ENCODE measurements around the gene ZBTB48.

Gene ZBTB48

DNA sequence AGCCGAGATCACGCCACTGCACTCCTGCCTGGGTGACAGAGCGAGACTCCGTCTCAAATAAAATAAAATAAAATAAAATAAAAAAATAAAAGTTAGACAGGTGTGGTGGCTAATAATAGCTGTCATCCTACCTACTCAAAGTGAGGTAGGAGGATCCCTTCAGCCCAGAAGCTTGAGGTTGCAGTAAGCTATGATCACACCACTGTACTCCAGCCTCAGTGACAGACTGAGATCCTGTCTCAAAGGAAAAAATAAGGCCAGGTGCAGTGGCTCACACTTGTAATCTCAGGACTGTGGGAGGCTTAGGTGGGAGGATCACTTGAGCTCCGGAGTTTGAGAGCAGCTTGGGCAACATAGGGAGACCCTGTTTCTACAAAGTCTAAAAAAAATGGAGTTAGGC is 43.5 kb upstream of the ZBTB48 start:
- no peak overlapping the region for H3K4me3 ChIP-seq (ENCODE audit: low read depth, low read length)
- DNase-seq (ENCODE audit: low read depth): no peak
- TF ChIP-seq POLR2A (IDR thresholded peaks at IDR 0.05; ENCODE audit: extremely low read depth, insufficient read length) (no peak), MYC (IDR thresholded peaks at IDR 0.05; ENCODE audit: low read depth, low read length) (no peak)
- TF ChIP-seq, protein P1, sequence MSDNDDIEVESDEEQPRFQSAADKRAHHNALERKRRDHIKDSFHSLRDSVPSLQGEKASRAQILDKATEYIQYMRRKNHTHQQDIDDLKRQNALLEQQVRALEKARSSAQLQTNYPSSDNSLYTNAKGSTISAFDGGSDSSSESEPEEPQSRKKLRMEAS (IDR thresholded peaks at IDR 0.05; ENCODE audit: low read depth, low read length): no peak
- TF ChIP-seq, protein P2, sequence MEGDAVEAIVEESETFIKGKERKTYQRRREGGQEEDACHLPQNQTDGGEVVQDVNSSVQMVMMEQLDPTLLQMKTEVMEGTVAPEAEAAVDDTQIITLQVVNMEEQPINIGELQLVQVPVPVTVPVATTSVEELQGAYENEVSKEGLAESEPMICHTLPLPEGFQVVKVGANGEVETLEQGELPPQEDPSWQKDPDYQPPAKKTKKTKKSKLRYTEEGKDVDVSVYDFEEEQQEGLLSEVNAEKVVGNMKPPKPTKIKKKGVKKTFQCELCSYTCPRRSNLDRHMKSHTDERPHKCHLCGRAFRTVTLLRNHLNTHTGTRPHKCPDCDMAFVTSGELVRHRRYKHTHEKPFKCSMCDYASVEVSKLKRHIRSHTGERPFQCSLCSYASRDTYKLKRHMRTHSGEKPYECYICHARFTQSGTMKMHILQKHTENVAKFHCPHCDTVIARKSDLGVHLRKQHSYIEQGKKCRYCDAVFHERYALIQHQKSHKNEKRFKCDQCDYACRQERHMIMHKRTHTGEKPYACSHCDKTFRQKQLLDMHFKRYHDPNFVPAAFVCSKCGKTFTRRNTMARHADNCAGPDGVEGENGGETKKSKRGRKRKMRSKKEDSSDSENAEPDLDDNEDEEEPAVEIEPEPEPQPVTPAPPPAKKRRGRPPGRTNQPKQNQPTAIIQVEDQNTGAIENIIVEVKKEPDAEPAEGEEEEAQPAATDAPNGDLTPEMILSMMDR (IDR thresholded peaks at IDR 0.05; ENCODE audit: low read depth, low read length): no peak

DNA sequence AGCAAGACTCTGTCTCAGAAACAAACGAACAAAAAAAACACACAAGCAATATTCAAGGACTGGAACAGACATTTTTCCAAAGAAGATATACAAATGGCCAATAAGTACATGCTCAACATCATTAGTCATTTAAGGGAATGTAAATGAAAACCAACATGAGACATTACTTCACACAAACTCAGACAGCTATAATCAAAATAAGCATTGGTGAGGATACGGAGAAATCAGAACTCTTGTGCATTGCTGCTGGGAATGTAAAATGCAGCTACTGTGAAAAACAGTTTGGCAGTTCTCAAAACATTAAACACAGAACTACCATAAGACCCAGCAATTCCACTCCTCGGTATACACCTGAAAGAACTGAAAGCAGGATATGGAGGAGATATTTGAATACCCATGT is 40.8 kb upstream of the ZBTB48 start:
- TF ChIP-seq, protein P1 (IDR thresholded peaks at IDR 0.05; ENCODE audit: low read depth, low read length): no peak
- TF ChIP-seq, protein P2 (IDR thresholded peaks at IDR 0.05; ENCODE audit: low read depth, low read length): no peak
- TF ChIP-seq POLR2A (IDR thresholded peaks at IDR 0.05; ENCODE audit: extremely low read depth, insufficient read length) (no peak), MYC (IDR thresholded peaks at IDR 0.05; ENCODE audit: low read depth, low read length) (no peak)
- H3K4me3 ChIP-seq (ENCODE audit: low read depth, low read length): no peak overlapping the region
- no peak for DNase-seq (ENCODE audit: low read depth)

DNA sequence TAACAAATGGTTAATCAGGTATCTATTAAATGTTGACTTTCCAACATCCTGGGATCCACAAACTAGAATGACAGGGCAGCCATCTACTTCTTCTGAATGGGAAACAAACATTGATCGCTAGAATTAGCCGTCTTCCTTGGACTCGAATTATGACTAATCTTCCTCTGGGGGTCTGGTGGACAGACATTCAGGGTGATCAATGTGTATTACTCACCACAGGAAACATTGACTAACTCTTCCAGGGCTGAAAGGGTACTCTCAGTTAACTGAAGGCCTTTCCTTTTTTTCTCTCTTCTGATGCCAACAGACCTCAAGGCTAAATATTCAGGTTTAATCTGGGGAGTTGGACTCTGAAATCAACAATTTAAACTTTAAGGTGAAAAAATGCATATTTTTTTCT is 35.0 kb upstream of the ZBTB48 start:
- no peak overlapping the region for H3K4me3 ChIP-seq (ENCODE audit: low read depth, low read length)
- no peak for DNase-seq (ENCODE audit: low read depth)
- TF ChIP-seq, protein P2 (IDR thresholded peaks at IDR 0.05; ENCODE audit: low read depth, low read length): no peak
- TF ChIP-seq MYC (IDR thresholded peaks at IDR 0.05; ENCODE audit: low read depth, low read length): no peak
- TF ChIP-seq, protein P1 (IDR thresholded peaks at IDR 0.05; ENCODE audit: low read depth, low read length): no peak
- TF ChIP-seq POLR2A (IDR thresholded peaks at IDR 0.05; ENCODE audit: extremely low read depth, insufficient read length): no peak

DNA sequence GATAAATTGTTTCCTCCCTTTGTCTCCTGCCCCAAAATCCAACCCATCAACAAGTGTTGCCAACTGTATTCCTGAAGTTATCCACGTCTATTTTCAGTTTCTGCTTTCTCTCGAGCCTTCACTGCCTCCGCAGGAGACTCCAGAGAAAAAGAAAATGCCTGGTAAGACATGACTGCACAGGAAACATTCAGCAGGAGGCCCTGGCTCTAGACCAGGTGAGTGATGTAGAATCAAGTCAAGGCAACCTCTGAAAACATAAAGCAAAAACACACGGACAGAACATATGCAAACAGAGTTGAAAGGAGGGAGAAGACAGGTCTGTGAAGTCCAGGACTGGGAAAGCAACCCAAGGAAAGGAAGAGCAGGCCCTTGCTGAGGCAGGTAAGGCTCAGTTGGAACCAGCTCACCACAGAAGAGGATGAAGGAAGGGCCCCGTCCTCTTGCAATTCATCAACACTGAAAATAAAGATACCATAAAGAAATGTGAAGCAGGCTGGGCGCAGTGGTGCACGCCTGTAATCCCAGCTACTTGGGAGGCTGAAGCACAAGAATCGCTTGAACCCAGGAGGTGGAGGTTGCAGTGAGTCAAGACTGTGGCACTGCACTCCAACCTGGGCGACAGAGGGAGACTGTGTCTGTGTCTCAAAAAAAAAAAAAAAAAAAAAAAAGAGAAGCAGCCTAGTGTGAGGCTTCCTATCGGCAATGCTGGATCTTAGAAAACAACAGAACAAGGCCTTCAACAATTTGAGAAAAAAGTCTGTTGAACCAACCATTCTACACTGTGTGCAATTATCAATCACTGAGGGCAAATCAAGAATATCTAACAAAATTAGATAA is 34.3 kb upstream of the ZBTB48 start:
- TF ChIP-seq, protein P1 (IDR thresholded peaks at IDR 0.05; ENCODE audit: low read depth, low read length): no peak
- TF ChIP-seq, protein P2 (IDR thresholded peaks at IDR 0.05; ENCODE audit: low read depth, low read length): no peak
- no peak for TF ChIP-seq POLR2A (IDR thresholded peaks at IDR 0.05; ENCODE audit: extremely low read depth, insufficient read length)
- no peak for TF ChIP-seq MYC (IDR thresholded peaks at IDR 0.05; ENCODE audit: low read depth, low read length)
- H3K4me3 ChIP-seq (ENCODE audit: low read depth, low read length): no peak overlapping the region
- no peak for DNase-seq (ENCODE audit: low read depth)

DNA sequence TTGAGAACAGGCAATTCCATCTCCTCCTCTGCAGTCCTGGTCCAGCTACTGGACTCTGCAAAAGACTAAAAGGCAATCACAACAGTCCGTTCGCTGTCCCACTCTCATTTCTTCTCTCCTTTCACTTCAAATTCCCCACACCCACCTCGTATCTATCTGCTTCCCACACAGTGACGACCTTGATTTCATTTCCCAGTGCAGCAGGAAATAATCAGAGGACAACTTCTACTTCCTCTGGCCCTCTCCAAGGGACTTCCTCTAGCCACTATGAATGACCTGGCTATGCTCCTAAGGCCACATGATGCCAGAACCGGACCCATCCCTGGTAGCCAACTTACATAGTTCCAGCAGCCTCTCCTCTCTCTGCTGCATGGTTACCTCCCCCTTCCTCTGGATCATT is 33.5 kb upstream of the ZBTB48 start:
- TF ChIP-seq, protein P1 (IDR thresholded peaks at IDR 0.05; ENCODE audit: low read depth, low read length): no peak
- TF ChIP-seq MYC (IDR thresholded peaks at IDR 0.05; ENCODE audit: low read depth, low read length) (no peak), POLR2A (IDR thresholded peaks at IDR 0.05; ENCODE audit: extremely low read depth, insufficient read length) (no peak)
- TF ChIP-seq, protein P2 (IDR thresholded peaks at IDR 0.05; ENCODE audit: low read depth, low read length): no peak
- no peak overlapping the region for H3K4me3 ChIP-seq (ENCODE audit: low read depth, low read length)
- DNase-seq (ENCODE audit: low read depth): no peak

Data from NB4 (cell line).